Measurements from ENCODE around the gene TMEM86B.

DNA sequence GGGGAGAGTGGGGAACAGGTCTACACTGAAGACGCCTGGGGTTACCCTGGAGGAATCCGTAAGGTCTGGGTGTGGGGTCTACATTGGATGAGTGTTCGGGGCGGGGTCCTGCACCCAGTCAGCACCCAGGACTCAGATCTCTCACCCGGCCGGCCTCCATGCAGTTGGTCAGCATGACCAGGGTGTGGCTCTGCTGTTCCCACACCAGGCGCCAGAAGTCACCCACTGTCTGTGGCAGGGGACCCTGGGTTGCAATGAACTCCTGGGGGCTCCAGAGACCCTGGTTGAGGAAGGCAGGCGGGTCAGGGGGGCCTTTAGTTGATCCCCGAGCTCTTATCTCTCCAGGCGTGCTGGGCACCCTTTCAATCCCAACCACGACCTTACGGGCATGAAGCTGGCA is 42.5 kb downstream of the TMEM86B start:
- TF ChIP-seq POLR2AphosphoS5 (IDR thresholded peaks at IDR 0.05) (no peak), EZH2 (IDR thresholded peaks at IDR 0.05; ENCODE audit: borderline replicate concordance, insufficient read depth, low read length, poor library complexity, severe bottlenecking) (no peak), EP300 (conservative IDR thresholded peaks at IDR 0.05; ENCODE audit: poor library complexity, severe bottlenecking) (no peak), TAF1 (IDR thresholded peaks at IDR 0.05; ENCODE audit: low read depth) (no peak), RAD21 (conservative IDR thresholded peaks at IDR 0.05) (no peak), MXI1 (conservative IDR thresholded peaks at IDR 0.05; ENCODE audit: poor library complexity, severe bottlenecking) (no peak)
- TF ChIP-seq, protein P1, sequence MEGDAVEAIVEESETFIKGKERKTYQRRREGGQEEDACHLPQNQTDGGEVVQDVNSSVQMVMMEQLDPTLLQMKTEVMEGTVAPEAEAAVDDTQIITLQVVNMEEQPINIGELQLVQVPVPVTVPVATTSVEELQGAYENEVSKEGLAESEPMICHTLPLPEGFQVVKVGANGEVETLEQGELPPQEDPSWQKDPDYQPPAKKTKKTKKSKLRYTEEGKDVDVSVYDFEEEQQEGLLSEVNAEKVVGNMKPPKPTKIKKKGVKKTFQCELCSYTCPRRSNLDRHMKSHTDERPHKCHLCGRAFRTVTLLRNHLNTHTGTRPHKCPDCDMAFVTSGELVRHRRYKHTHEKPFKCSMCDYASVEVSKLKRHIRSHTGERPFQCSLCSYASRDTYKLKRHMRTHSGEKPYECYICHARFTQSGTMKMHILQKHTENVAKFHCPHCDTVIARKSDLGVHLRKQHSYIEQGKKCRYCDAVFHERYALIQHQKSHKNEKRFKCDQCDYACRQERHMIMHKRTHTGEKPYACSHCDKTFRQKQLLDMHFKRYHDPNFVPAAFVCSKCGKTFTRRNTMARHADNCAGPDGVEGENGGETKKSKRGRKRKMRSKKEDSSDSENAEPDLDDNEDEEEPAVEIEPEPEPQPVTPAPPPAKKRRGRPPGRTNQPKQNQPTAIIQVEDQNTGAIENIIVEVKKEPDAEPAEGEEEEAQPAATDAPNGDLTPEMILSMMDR (IDR thresholded peaks at IDR 0.05; ENCODE audit: poor library complexity, severe bottlenecking) = no peak
- TF ChIP-seq, protein P2, sequence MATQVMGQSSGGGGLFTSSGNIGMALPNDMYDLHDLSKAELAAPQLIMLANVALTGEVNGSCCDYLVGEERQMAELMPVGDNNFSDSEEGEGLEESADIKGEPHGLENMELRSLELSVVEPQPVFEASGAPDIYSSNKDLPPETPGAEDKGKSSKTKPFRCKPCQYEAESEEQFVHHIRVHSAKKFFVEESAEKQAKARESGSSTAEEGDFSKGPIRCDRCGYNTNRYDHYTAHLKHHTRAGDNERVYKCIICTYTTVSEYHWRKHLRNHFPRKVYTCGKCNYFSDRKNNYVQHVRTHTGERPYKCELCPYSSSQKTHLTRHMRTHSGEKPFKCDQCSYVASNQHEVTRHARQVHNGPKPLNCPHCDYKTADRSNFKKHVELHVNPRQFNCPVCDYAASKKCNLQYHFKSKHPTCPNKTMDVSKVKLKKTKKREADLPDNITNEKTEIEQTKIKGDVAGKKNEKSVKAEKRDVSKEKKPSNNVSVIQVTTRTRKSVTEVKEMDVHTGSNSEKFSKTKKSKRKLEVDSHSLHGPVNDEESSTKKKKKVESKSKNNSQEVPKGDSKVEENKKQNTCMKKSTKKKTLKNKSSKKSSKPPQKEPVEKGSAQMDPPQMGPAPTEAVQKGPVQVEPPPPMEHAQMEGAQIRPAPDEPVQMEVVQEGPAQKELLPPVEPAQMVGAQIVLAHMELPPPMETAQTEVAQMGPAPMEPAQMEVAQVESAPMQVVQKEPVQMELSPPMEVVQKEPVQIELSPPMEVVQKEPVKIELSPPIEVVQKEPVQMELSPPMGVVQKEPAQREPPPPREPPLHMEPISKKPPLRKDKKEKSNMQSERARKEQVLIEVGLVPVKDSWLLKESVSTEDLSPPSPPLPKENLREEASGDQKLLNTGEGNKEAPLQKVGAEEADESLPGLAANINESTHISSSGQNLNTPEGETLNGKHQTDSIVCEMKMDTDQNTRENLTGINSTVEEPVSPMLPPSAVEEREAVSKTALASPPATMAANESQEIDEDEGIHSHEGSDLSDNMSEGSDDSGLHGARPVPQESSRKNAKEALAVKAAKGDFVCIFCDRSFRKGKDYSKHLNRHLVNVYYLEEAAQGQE (IDR thresholded peaks at IDR 0.05; ENCODE audit: borderline replicate concordance) = no peak

Measured in neural cell (in vitro differentiated cells).